ENCODE measurements around the gene MIB2. TPM values are rescaled to one million over a fixed set of nuclear protein-coding genes. Genes with fewer than 3 reads are reported as not detected.
"Not testable (repeated sequence)": the region's sequence is repeated elsewhere in the genome, so short reads cannot be mapped to it uniquely, and the experiment has no call there.

Gene MIB2
- total and polyA plus RNA-seq, 10 of the 15 experiments (the other 5 are each of a cell fraction or from before 2014, with no cell fraction given) = 0.42 to 26.8 (median 10.9) TPM; not detected in 1

DNA sequence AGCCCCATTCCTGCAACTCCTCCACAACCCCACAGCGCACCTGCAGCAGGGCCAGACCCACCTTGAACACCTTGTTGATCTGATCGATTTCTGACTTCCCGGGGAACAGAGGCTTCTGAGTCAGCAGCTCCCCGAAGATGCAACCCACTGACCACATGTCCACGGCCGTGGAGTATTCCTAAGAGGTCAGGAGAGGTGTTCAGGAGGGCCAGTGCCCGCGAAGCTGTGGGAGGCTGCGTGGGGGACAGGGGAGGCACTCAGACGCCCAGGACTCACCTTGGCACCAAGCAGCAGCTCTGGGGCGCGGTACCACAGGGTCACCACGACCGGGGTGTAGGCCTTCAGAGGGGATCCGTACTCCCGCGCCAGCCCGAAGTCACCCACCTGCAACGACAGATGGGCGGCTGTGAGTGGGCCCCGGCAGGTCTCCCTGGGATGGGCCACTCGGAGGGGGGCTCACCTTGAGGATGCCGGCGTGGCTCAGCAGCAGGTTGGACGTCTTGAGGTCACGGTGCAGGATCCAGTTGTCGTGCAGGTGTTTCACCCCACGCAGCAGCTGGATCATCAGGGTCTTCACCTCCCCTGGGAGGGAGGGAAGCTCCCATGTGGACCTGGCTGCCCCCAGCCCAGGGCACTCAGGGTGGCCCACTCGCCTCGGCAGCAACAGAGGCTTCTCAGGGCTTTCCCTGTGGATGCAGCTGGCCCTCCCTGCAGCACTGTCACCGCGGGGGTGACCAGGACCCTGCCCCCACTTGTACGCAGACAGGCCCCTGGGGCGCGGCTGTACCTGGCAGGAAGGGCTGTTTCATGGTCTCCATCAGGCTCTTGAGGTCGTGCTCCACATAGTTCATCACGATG is 21.6 kb downstream of the MIB2 start:
- H3K36me3 ChIP-seq (ENCODE audit: control insufficient read depth in 2 of 2, insufficient read depth in 2 of 2, low read length in 1 of 2); H2AFZ ChIP-seq (ENCODE audit: control insufficient read depth, low read depth, low read length); CTCF ChIA-PET; H3K4me1 ChIP-seq (ENCODE audit: control insufficient read depth, insufficient read depth, low read length); POLR2A ChIA-PET; SMC1A ChIA-PET (ENCODE audit: uncharacterized antibody, unreplicated experiment); FAIRE-seq; H3K4me3 ChIP-seq; BruUV-seq (replicated peaks); H3K27me3 ChIP-seq (replicated peaks in 1 of 2; ENCODE audit: control insufficient read depth in 2 of 2, insufficient read depth in 2 of 2, low read length in 1 of 2); RAD21 ChIA-PET (ENCODE audit: unreplicated experiment); intact Hi-C loops (cut with micrococcal nuclease; ENCODE audit: unreplicated experiment); in situ Hi-C loops (cut with MboI); H3K4me2 ChIP-seq (ENCODE audit: control insufficient read depth, insufficient read depth); H3K9ac ChIP-seq (ENCODE audit: control insufficient read depth, insufficient read depth, low read length); H3K79me2 ChIP-seq (ENCODE audit: control insufficient read depth, insufficient read depth, low read length); ATAC-seq; H3K9me3 ChIP-seq (replicated peaks; ENCODE audit: control insufficient read depth, insufficient read depth, low read length); H3K27ac ChIP-seq (ENCODE audit: control insufficient read depth, insufficient read depth); H4K20me1 ChIP-seq (ENCODE audit: control insufficient read depth, insufficient read depth); DNase-seq (ENCODE audit: low read depth, low spot score): not testable (repeated sequence)
- WGBS (ENCODE audit: insufficient coverage, insufficient replicate concordance, low lambda C conversion rate, missing lambda C conversion rate) = 88% methylated on average over 35 of the region's 37 CpGs

DNA sequence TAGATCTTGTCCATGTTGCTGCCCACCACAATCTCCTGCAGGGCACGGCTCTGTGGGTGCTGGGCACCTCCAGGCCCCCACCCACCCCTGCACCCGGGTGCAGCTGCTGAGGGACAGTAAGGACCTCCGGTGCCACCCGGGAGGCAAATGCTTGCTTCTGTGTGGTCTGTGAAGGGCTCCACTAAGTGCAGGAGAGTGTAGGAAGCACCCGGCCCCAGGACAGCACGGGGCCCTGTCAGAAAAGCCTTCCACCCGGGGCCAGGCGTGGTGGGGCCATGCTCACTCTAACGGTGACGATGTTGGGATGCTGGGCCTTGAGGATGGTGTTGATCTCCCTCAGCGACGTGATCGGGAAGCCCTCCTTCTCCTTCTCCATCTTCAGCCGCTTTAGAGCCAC is 22.2 kb downstream of the MIB2 start:
- intact Hi-C loops (cut with micrococcal nuclease; ENCODE audit: unreplicated experiment); ATAC-seq; BruUV-seq (replicated peaks); H3K27ac ChIP-seq (ENCODE audit: control insufficient read depth, insufficient read depth); H3K36me3 ChIP-seq (ENCODE audit: control insufficient read depth in 2 of 2, insufficient read depth in 2 of 2, low read length in 1 of 2); DNase-seq (ENCODE audit: low read depth, low spot score); FAIRE-seq; H3K4me1 ChIP-seq (ENCODE audit: control insufficient read depth, insufficient read depth, low read length); H3K9ac ChIP-seq (ENCODE audit: control insufficient read depth, insufficient read depth, low read length); H4K20me1 ChIP-seq (ENCODE audit: control insufficient read depth, insufficient read depth); H3K79me2 ChIP-seq (ENCODE audit: control insufficient read depth, insufficient read depth, low read length); POLR2A ChIA-PET; H2AFZ ChIP-seq (ENCODE audit: control insufficient read depth, low read depth, low read length); SMC1A ChIA-PET (ENCODE audit: uncharacterized antibody, unreplicated experiment); H3K27me3 ChIP-seq (replicated peaks in 1 of 2; ENCODE audit: control insufficient read depth in 2 of 2, insufficient read depth in 2 of 2, low read length in 1 of 2); H3K4me3 ChIP-seq; CTCF ChIA-PET; in situ Hi-C loops (cut with MboI); H3K9me3 ChIP-seq (replicated peaks; ENCODE audit: control insufficient read depth, insufficient read depth, low read length); H3K4me2 ChIP-seq (ENCODE audit: control insufficient read depth, insufficient read depth); RAD21 ChIA-PET (ENCODE audit: unreplicated experiment): not testable (repeated sequence)
- 90% methylated on average over 13 of the region's 14 CpGs for WGBS (ENCODE audit: insufficient coverage, insufficient replicate concordance, low lambda C conversion rate, missing lambda C conversion rate)

- POLR2A ChIA-PET = interaction anchor here (0.7 kb wide), 1 partner anchor 15 kb away, joined by 5 read pairs; no protein-coding TSS in a partner anchor
- H3K4me3 ChIP-seq; RAD21 ChIA-PET (ENCODE audit: unreplicated experiment); ATAC-seq; SMC1A ChIA-PET (ENCODE audit: uncharacterized antibody, unreplicated experiment); H3K4me1 ChIP-seq (ENCODE audit: control insufficient read depth, insufficient read depth, low read length); in situ Hi-C loops (cut with MboI); CTCF ChIA-PET; H3K4me2 ChIP-seq (ENCODE audit: control insufficient read depth, insufficient read depth); H2AFZ ChIP-seq (ENCODE audit: control insufficient read depth, low read depth, low read length); H3K27me3 ChIP-seq (replicated peaks in 1 of 2; ENCODE audit: control insufficient read depth in 2 of 2, insufficient read depth in 2 of 2, low read length in 1 of 2); BruUV-seq (replicated peaks); H3K9ac ChIP-seq (ENCODE audit: control insufficient read depth, insufficient read depth, low read length); intact Hi-C loops (cut with micrococcal nuclease; ENCODE audit: unreplicated experiment); H3K36me3 ChIP-seq (ENCODE audit: control insufficient read depth in 2 of 2, insufficient read depth in 2 of 2, low read length in 1 of 2); H4K20me1 ChIP-seq (ENCODE audit: control insufficient read depth, insufficient read depth); H3K9me3 ChIP-seq (replicated peaks; ENCODE audit: control insufficient read depth, insufficient read depth, low read length); H3K27ac ChIP-seq (ENCODE audit: control insufficient read depth, insufficient read depth); H3K79me2 ChIP-seq (ENCODE audit: control insufficient read depth, insufficient read depth, low read length); FAIRE-seq; DNase-seq (ENCODE audit: low read depth, low spot score): not testable (repeated sequence)
- WGBS (ENCODE audit: insufficient coverage, insufficient replicate concordance, low lambda C conversion rate, missing lambda C conversion rate) = 95% methylated on average over 8 of the region's 13 CpGs
Observed at GRCh38 chr1:1638528-1638927, 23.2 kb downstream of the MIB2 start.

DNA sequence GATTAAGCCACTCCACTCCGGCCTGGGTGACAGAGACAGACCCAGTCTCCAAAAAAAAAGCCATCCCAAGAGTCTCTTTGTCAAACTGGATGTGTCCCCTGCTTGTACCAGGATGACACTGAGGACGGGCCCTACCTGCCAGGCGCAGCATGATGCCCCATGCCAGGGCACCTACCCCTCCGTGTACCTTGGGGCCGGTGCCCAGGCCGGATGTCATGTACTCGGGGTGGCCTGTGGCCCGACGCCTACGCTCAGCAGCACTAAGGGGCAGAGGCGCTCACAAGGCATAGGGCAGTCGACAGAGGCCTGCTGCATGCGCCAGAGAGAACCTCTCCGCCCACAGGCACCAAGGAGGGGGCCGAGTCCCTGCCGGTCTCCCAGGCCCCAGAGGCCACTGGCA is 24.1 kb downstream of the MIB2 start:
- SMC1A ChIA-PET (ENCODE audit: uncharacterized antibody, unreplicated experiment); FAIRE-seq; H3K4me3 ChIP-seq; DNase-seq (ENCODE audit: low read depth, low spot score); ATAC-seq; in situ Hi-C loops (cut with MboI); H4K20me1 ChIP-seq (ENCODE audit: control insufficient read depth, insufficient read depth); H3K4me1 ChIP-seq (ENCODE audit: control insufficient read depth, insufficient read depth, low read length); H3K27me3 ChIP-seq (replicated peaks in 1 of 2; ENCODE audit: control insufficient read depth in 2 of 2, insufficient read depth in 2 of 2, low read length in 1 of 2); BruUV-seq (replicated peaks); CTCF ChIA-PET; H3K79me2 ChIP-seq (ENCODE audit: control insufficient read depth, insufficient read depth, low read length); intact Hi-C loops (cut with micrococcal nuclease; ENCODE audit: unreplicated experiment); H2AFZ ChIP-seq (ENCODE audit: control insufficient read depth, low read depth, low read length); H3K9me3 ChIP-seq (replicated peaks; ENCODE audit: control insufficient read depth, insufficient read depth, low read length); H3K4me2 ChIP-seq (ENCODE audit: control insufficient read depth, insufficient read depth); H3K36me3 ChIP-seq (ENCODE audit: control insufficient read depth in 2 of 2, insufficient read depth in 2 of 2, low read length in 1 of 2); H3K27ac ChIP-seq (ENCODE audit: control insufficient read depth, insufficient read depth); RAD21 ChIA-PET (ENCODE audit: unreplicated experiment); H3K9ac ChIP-seq (ENCODE audit: control insufficient read depth, insufficient read depth, low read length): not testable (repeated sequence)
- WGBS (ENCODE audit: insufficient coverage, insufficient replicate concordance, low lambda C conversion rate, missing lambda C conversion rate) = 100% methylated on average over 12 of the region's 16 CpGs
- POLR2A ChIA-PET = interaction anchor here (0.7 kb wide), 1 partner anchor 14 kb away, joined by 5 read pairs; no protein-coding TSS in a partner anchor
